ENCODE data around the gene NENF.

- TF ChIP-seq CTCF (optimal IDR thresholded peaks at IDR 0.05 in 1 of 3, IDR thresholded peaks at IDR 0.05 in 1 of 3, conservative IDR thresholded peaks at IDR 0.05 in 1 of 3; ENCODE audit: extremely low read depth in 1 of 3, insufficient read depth in 2 of 3, low read length in 3 of 3), result no peak
- no peak for TF ChIP-seq EZH2 (IDR thresholded peaks at IDR 0.05; ENCODE audit: low read length)
These were observed 52.2 kb downstream of the NENF start for GRCh38 chr1:212484701-212485570.

Data from keratinocyte (primary cell).